Gastroesophageal sphincter (tissue), 4 donors: ENCODE results near the gene CDC45. TPM values are rescaled to one million over a fixed set of nuclear protein-coding genes. Genes with fewer than 3 reads are reported as not detected.

Experiments used
- ATAC-seq: fragments of 150-250 bp; one replicate; pipeline ENCODE4 v1.9.1; 2016; ENCODE audit warnings: mild to moderate bottlenecking, moderate library complexity
- H3K27ac ChIP-seq, 4 donors: fragments of 200-600 bp; sonication (generic) in 3 of 4; 1 replicate in 3 of 4; 2 replicates in 1 of 4; pipeline ENCODE4 v1.5.1; 2016 to 2019
- H3K27me3 ChIP-seq: fragments of 200-600 bp; sonication (generic); one replicate; pipeline ENCODE4 v1.5.1; 2019
- H3K36me3 ChIP-seq, 2 donors: fragments of 200-600 bp; sonication (generic); one replicate each; pipeline ENCODE4 v1.5.1; 2019; ENCODE audit warnings: control low read depth in 1 of 2
- H3K4me1 ChIP-seq, 3 donors: fragments of 200-600 bp; sonication (generic); 1 replicate in 2 of 3; 2 replicates in 1 of 3; pipeline ENCODE4 v1.5.1; 2016 to 2019; ENCODE audit warnings: control low read depth in 2 of 3
- H3K4me3 ChIP-seq, 2 donors: fragments of 200-600 bp; sonication (generic); one replicate each; pipeline ENCODE4 v1.5.1; 2019; ENCODE audit warnings: mild to moderate bottlenecking in 1 of 2, moderate library complexity in 1 of 2
- H3K9me3 ChIP-seq, 3 donors: fragments of 200-600 bp; sonication (generic); one replicate each; pipeline ENCODE4 v1.5.1; 2017 to 2019; ENCODE audit warnings: control low read depth in 2 of 3
- CTCF ChIP-seq, 4 experiments: fragments of 200-600 bp in 2 of 4; fragments of 450-650 bp in 2 of 4; sonication (generic) in 1 of 4; IDR thresholded peaks; one replicate each; pipeline ENCODE4 v1.5.1; 2017 to 2019; ENCODE audit warnings: antibody characterized with exemption in 4 of 4, mild to moderate bottlenecking in 2 of 4, moderate library complexity in 2 of 4
- EP300 ChIP-seq: sonication (generic); formaldehyde crosslinking; IDR thresholded peaks from one replicate; pipeline ENCODE4 v1.6.1; 2017; ENCODE audit warnings: antibody characterized with exemption, mild to moderate bottlenecking
- POLR2A ChIP-seq, 2 donors: fragments of 450-650 bp; IDR thresholded peaks; one replicate each; pipeline ENCODE4 v1.6.1; 2017; ENCODE audit warnings: antibody characterized with exemption in 2 of 2, mild to moderate bottlenecking in 2 of 2, moderate library complexity in 1 of 2
- POLR2AphosphoS5 ChIP-seq: sonication (generic); formaldehyde crosslinking; IDR thresholded peaks from one replicate; pipeline ENCODE4 v1.6.1; 2017; ENCODE audit warnings: antibody characterized with exemption
- WGBS, 2 donors: methylation state at CpG; one replicate each; pipeline ENCODE4 v1.1.5; 2018; ENCODE audit warnings: low coverage in 1 of 2; 5-methylcytosine and 5-hydroxymethylcytosine counted together
- total RNA-seq, 4 donors: library from RNA; depleted of rRNA; stranded (reverse); fragments of >200 nt; gene quantifications; one replicate each; pipeline ENCODE4 v1.1.0, GENCODE V29; 2016

CDC45 gene
- total RNA-seq, 4 donors from 2014 or later, result 2.1 TPM; not detected in 3

DNA sequence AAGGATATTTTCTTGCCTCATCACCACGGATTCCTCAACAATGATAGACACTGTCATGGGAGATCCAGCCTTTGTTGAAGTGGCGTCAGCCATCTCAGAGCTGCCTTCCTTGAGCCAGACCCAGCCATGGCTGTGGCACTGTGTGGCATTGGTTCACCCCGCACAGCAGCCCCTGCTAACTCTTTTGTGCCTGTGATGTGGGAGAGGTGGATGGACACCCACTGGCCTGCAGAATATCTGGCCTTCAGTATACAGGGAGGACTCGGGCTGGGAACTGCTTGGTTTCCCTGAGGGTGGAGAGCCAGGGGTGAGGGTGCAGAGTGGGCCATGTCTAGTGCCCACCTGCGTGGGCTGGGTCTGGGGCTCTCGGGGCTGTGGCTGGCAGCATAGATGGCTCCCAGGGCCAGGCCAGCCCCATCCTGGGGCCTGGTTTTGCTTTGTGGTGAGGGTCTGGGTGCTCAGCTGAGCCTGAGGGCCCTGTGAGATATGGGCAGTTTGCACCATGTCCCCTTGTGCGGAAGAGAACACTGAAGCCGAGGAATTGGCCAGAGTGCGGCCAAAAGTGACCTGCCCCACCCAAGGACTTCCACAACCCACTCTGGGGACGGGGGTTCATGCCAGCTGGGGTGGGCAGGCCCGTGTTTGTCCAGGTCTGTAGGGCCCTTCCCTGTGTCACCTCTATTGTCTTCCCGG is 38.3 kb downstream of the CDC45 start:
- Histone ChIP-seq H3K36me3 (no peaks in the 10 kb centered on the region), H3K4me3 (no peak overlapping the region), H3K4me1 (peaks cover 0 to 2% (median 0%) of the 10 kb centered on the region in 3 donors), H3K27me3 (peaks cover 16% of the 10 kb centered on the region), H3K9me3 (peaks cover 0 to 20% (median 0%) of the 10 kb centered on the region in 3 donors), H3K27ac (no peak overlapping the region)
- 93 to 100% methylated on average over 1 to 3 of the region's 12 CpGs for WGBS, 2 donors
- no peak for ATAC-seq
- TF ChIP-seq EP300 (no peak), POLR2AphosphoS5 (no peak), POLR2A (IDR thresholded peaks at IDR 0.05) (no peak), CTCF (IDR thresholded peaks at IDR 0.05) (no peak)

- Histone ChIP-seq H3K36me3 (no peaks in the 10 kb centered on the region), H3K4me3 (no peak overlapping the region), H3K9me3 (peaks cover 0 to 14% (median 0%) of the 10 kb centered on the region in 3 donors), H3K27me3 (peaks cover 22% of the 10 kb centered on the region), H3K27ac (no peak overlapping the region), H3K4me1 (peaks cover 0 to 8% (median 0%) of the 10 kb centered on the region in 3 donors)
- no peak for ATAC-seq
- 92% methylated on average over 7 of the region's 10 CpGs; no CpG with 5 or more reads in 1 of the 2 donors for WGBS, 2 donors
- no peak for TF ChIP-seq POLR2AphosphoS5
Measured at GRCh38 chr22:19518635-19519034, 38.9 kb downstream of the CDC45 start.

- ATAC-seq, result no peak
- no peak overlapping the region for H3K4me3 ChIP-seq
- H3K27me3 ChIP-seq, result peaks cover 28% of the 10 kb centered on the region
- peaks cover 0 to 14% (median 0%) of the 10 kb centered on the region in 3 donors for H3K4me1 ChIP-seq
- peaks cover 0 to 8% (median 0%) of the 10 kb centered on the region in 3 donors for H3K9me3 ChIP-seq
- peak overlapping the region in 1 of 4 donors; percentile 22 for H3K27ac ChIP-seq
- H3K36me3 ChIP-seq, result no peaks in the 10 kb centered on the region
- TF ChIP-seq POLR2AphosphoS5 (no peak), POLR2A (IDR thresholded peaks at IDR 0.05) (no peak), EP300 (no peak), CTCF (IDR thresholded peaks at IDR 0.05) (no peak)
- 76% methylated on average over 10 of the region's 17 CpGs; no CpG with 5 or more reads in 1 of the 2 donors for WGBS, 2 donors
Measured at GRCh38 chr22:19519041-19519926, 39.6 kb downstream of the CDC45 start.

- peaks cover 0 to under 1% (median 0%) of the 10 kb centered on the region in 3 donors for H3K9me3 ChIP-seq
- H3K27me3 ChIP-seq, result peaks cover 36% of the 10 kb centered on the region
- ATAC-seq, result no peak
- peaks cover 0 to 22% (median 0%) of the 10 kb centered on the region in 3 donors for H3K4me1 ChIP-seq
- H3K4me3 ChIP-seq, result no peak overlapping the region
- H3K27ac ChIP-seq, result peak overlapping the region in 2 of 4 donors; percentile 22 to 24
- WGBS, 2 donors, result 98% methylated on average over 6 of the region's 6 CpGs; no CpG with 5 or more reads in 1 of the 2 donors
- TF ChIP-seq POLR2A (IDR thresholded peaks at IDR 0.05) (no peak), CTCF (IDR thresholded peaks at IDR 0.05) (no peak), POLR2AphosphoS5 (no peak), EP300 (no peak)
- H3K36me3 ChIP-seq, result no peaks in the 10 kb centered on the region
Measured at GRCh38 chr22:19520007-19520406, 40.3 kb downstream of the CDC45 start.

DNA sequence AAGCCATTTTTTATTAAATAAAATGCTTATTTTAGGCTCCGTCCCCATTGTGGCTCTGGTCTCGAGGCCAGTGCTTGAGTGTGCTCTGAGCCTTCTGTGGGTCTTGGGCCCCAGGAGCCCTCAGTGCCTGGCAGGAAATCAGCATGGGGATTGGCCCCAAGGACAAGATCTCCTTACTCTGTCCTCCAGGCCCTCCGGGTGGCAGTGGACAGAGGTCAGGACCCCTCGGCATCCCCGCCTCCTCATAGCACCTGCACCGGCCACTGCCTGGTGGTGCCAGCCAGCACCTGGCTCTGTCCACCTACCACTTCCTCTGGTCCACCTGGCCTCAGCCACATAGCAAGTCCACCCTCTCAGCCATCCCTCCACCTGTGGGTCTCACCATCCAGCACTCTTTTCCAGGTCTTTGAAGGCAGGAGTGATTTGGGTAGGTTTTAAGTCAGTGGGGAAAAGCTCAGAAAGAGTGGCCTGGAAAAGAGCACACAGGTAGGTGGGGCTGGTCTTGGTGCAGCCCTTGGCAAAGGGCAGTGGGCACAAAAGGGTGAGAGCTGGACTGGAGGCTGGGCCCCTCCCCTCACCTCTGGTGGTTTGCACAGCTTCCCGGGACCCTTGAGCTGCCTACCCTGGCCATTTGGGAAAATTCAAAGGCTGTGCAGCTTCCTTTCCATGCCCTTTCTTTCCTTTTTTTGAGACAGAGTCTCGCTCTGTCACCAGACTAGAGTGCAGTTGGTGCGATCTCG is 41.0 kb downstream of the CDC45 start:
- H3K36me3 ChIP-seq, result no peaks in the 10 kb centered on the region
- ATAC-seq, result no peak
- no peaks in the 10 kb centered on the region for H3K9me3 ChIP-seq
- WGBS, 2 donors, result 89 to 97% methylated on average over 3 to 7 of the region's 10 CpGs
- peak overlapping the region in 1 of 2 donors; percentile 48 for H3K4me3 ChIP-seq
- peaks cover 43% of the 10 kb centered on the region for H3K27me3 ChIP-seq
- peaks cover 0 to 22% (median 0%) of the 10 kb centered on the region in 3 donors for H3K4me1 ChIP-seq
- peak overlapping the region in 1 of 4 donors; percentile 70 for H3K27ac ChIP-seq
- TF ChIP-seq EP300 (no peak), POLR2AphosphoS5 (no peak), CTCF (IDR thresholded peaks at IDR 0.05) (no peak), POLR2A (IDR thresholded peaks at IDR 0.05) (no peak)
